Measurements from ENCODE around the gene PLSCR5.

The PLSCR5 gene

DNA sequence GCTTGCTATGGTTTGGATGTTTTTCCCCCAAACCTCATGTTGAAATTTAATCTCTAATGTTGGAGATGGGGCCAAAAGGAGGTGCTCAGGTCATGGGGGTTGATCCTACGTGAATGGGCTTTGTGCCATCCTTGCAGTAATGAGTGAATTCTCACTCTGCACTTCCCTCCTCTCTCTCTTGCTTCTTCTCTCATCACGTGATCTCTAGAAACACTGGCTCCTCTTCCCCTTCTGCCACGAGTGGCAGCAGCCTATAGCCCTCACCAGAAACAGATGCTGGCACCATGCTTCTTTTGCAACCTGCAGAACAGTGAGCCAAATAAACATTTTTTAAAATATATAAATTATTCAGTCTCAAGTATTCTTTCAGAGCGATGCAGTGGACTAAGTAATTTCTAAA is 47.4 kb downstream of the PLSCR5 start:
- Histone ChIP-seq H3K4me1 (ENCODE audit: control insufficient read depth, insufficient read depth, low read length) (no peaks in the 10 kb centered on the region), H3K9ac (ENCODE audit: low read depth, low read length) (no peak overlapping the region), H3K4me3 (ENCODE audit: low read depth, low read length) (no peak overlapping the region), H3K9me3 (ENCODE audit: control insufficient read depth, insufficient read depth, low read length) (no peaks in the 10 kb centered on the region), H3K27me3 (ENCODE audit: control insufficient read depth, insufficient read depth, low read length) (no peaks in the 10 kb centered on the region), H3K36me3 (ENCODE audit: control insufficient read depth, insufficient read depth, low read length) (no peaks in the 10 kb centered on the region)

DNA sequence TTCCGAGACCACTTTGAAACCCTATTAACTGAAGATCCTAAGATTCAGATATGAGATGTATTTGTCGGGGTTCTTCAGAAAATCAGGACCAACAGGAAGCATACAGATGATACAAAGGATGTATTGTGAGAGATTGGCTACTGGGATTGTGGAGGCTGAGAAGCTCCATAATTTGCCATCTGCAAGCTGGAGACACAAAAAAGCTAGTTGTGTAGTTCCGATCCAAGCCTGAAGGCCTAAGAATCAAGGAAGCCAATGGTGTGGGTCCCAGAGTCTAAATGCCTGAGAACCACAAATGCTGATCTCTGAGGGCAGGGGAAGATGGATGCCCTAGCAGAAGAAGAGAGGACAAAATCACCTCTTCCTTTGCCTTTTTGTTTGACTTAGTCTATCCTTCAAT is 49.8 kb downstream of the PLSCR5 start:
- Histone ChIP-seq H3K4me1 (ENCODE audit: control insufficient read depth, insufficient read depth, low read length) (peaks cover 10% of the 10 kb centered on the region), H3K36me3 (ENCODE audit: control insufficient read depth, insufficient read depth, low read length) (no peaks in the 10 kb centered on the region), H3K9me3 (ENCODE audit: control insufficient read depth, insufficient read depth, low read length) (no peaks in the 10 kb centered on the region), H3K9ac (ENCODE audit: low read depth, low read length) (no peak overlapping the region), H3K27me3 (ENCODE audit: control insufficient read depth, insufficient read depth, low read length) (no peaks in the 10 kb centered on the region), H3K4me3 (ENCODE audit: low read depth, low read length) (no peak overlapping the region)

DNA sequence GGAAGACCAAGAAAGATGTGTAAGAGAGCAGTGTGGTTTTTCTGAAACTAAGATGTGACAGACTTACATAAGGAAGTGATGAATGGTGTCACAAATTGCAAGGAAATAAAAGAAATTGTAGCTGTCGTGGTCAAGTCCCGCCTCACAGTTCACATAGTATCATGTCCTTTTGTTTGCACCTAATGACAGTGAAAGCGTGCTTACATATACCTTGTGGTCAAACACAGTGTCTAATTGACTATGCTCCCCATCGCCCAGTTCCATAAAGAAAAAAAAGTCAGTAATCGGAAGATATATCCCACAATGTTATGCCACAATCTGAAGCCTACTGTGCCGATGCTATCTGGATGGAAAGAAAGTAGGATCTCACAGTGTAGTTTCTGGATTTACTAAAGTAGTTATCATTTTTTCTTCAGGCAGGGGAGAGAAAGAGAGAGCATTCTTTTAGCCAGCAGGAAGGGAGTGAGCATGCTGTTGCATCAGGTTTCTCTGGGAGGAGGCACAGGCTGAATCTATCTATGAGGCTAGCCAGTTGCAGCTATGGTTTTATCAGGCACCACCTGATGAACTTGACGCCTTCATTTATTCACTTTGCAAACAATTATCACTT is 50.9 kb downstream of the PLSCR5 start:
- Histone ChIP-seq H3K4me3 (ENCODE audit: low read depth, low read length) (no peak overlapping the region), H3K36me3 (ENCODE audit: control insufficient read depth, insufficient read depth, low read length) (no peaks in the 10 kb centered on the region), H3K9ac (ENCODE audit: low read depth, low read length) (no peak overlapping the region), H3K27me3 (ENCODE audit: control insufficient read depth, insufficient read depth, low read length) (no peaks in the 10 kb centered on the region), H3K4me1 (ENCODE audit: control insufficient read depth, insufficient read depth, low read length) (peaks cover 18% of the 10 kb centered on the region), H3K9me3 (ENCODE audit: control insufficient read depth, insufficient read depth, low read length) (no peaks in the 10 kb centered on the region)

DNA sequence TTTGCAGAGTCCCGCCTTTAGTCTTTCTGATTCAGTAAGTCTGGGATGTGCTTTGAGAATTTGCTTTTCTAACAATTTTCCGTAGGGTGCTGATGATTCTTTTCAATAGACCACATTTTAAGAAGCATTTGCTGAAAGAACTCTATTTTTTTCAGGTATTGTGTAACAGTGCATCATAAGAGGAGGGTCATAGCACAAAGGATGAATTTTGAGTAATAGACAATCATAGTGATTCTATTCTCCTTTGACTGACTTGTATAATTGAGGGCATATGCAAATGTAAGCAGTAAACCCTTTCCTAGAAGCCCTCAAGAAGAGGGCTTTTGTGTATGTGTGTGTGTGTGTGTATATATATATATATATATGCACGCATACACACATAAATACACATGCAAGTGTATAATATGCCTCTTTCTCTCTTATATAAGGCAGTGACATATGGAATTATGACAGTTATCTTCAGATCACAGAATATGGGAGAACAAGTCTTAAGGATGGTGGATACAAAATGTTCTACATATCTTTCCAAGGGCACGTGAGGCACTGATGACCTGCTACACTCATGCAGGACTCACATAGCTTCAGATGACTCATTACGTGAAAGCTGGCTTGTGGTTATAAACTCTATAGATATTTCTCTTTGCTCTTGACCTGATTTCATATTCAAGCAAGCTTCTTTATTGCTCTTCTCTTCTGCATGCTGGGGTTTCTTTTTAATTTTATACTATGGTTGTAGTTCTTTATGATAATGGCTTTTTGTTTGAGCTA is 54.2 kb downstream of the PLSCR5 start:
- no peaks in the 10 kb centered on the region for H3K27me3 ChIP-seq (ENCODE audit: control insufficient read depth, insufficient read depth, low read length)
- no peaks in the 10 kb centered on the region for H3K36me3 ChIP-seq (ENCODE audit: control insufficient read depth, insufficient read depth, low read length)
- H3K4me3 ChIP-seq (ENCODE audit: low read depth, low read length) = no peak overlapping the region
- H3K9ac ChIP-seq (ENCODE audit: low read depth, low read length) = no peak overlapping the region
- H3K4me1 ChIP-seq (ENCODE audit: control insufficient read depth, insufficient read depth, low read length) = peaks cover 18% of the 10 kb centered on the region
- no peaks in the 10 kb centered on the region for H3K9me3 ChIP-seq (ENCODE audit: control insufficient read depth, insufficient read depth, low read length)

DNA sequence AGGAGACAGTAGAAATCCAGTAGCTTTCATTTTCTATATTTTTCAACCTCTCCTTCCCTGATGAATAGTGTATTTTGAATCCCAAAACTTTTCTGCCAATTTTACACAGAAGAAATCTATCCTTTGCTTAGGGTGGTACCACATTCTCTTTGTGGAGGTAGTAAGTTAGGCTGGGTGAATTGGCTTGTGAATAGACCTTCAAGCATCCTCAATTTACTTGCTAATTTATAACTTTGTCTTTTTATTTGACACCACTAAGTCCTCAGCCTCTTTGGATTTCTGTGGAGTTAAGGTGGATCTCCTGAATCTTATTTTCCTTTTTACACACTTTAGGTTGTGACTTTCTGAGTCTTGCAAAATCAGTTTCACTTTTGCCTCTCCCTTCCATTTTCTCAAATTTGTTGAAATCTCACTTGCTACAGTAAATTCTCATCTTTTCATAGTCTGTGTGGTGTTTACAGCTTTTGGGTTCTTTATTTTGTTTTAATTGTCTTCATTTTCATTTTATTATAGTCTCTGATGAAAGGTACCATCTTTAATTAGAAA is 55.0 kb downstream of the PLSCR5 start:
- Histone ChIP-seq H3K9ac (ENCODE audit: low read depth, low read length) (no peak overlapping the region), H3K4me3 (ENCODE audit: low read depth, low read length) (no peak overlapping the region)

DNA sequence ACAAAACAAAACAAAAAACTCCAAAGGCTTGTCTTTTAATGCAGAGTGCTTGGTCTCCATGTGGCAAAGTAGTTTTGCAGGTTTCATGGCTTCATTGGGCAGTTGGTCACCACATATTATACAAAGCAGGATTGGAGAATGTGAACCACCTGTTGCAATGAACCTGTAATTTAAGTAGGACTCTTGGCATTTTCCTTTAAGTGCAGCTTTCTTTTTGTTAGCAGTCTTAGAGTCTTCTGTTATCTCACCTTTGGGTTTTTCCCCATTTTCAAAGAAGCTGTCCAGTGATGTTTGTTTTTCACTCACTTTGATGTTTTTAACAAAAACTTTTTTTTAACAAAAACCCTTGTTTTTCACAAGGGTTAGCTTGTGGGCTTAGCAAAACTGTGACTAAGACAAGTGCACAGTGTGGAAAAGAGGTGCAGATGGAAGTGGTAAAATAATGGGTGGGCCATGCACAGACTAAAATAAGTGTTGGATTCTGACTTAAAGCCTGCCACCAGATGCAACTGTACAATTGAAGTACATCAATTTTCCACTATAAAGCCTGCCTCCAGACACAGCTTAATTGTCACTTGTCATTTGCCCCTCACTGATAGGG is 57.8 kb downstream of the PLSCR5 start:
- Histone ChIP-seq H3K36me3 (ENCODE audit: control insufficient read depth, insufficient read depth, low read length) (no peaks in the 10 kb centered on the region), H3K9me3 (ENCODE audit: control insufficient read depth, insufficient read depth, low read length) (no peaks in the 10 kb centered on the region), H3K9ac (ENCODE audit: low read depth, low read length) (no peak overlapping the region), H3K4me1 (ENCODE audit: control insufficient read depth, insufficient read depth, low read length) (peaks cover 18% of the 10 kb centered on the region), H3K27me3 (ENCODE audit: control insufficient read depth, insufficient read depth, low read length) (no peaks in the 10 kb centered on the region), H3K4me3 (ENCODE audit: low read depth, low read length) (no peak overlapping the region)

More for the DNA sequence above, 55.0 kb downstream of the PLSCR5 start:
- no peaks in the 10 kb centered on the region for H3K36me3 ChIP-seq (ENCODE audit: control insufficient read depth, insufficient read depth, low read length)
- no peaks in the 10 kb centered on the region for H3K27me3 ChIP-seq (ENCODE audit: control insufficient read depth, insufficient read depth, low read length)
- H3K9me3 ChIP-seq (ENCODE audit: control insufficient read depth, insufficient read depth, low read length) = no peaks in the 10 kb centered on the region
- peaks cover 18% of the 10 kb centered on the region for H3K4me1 ChIP-seq (ENCODE audit: control insufficient read depth, insufficient read depth, low read length)

DNA sequence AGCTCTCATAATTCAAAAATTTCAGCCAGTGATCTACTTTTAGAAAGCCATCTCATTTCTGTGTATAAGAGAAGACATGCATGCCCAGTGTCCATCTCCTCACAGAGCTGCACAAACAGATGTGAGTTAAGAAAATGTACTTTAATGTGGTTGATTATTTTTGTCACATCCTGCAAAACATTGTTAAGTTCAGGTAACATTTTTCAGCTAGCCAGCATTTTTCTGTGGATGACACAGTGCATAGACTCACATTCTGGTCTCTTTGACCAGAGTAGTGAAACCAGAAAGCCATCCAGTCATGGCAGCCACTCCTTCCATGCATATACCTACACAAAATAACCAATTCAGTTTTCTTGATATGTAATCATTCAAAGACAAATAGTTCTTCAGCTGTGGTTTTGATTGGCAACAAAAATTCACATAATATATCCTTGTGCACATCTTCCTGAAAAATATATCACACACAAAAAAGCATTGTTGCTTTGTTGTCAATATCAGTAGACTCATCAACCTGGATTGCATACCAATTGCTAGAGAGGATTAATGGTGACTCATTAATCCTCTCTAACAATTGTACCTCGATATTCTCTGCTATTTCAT is 58.7 kb downstream of the PLSCR5 start:
- H3K4me3 ChIP-seq (ENCODE audit: low read depth, low read length) = no peak overlapping the region
- no peaks in the 10 kb centered on the region for H3K9me3 ChIP-seq (ENCODE audit: control insufficient read depth, insufficient read depth, low read length)
- no peaks in the 10 kb centered on the region for H3K36me3 ChIP-seq (ENCODE audit: control insufficient read depth, insufficient read depth, low read length)
- no peak overlapping the region for H3K9ac ChIP-seq (ENCODE audit: low read depth, low read length)
- no peaks in the 10 kb centered on the region for H3K27me3 ChIP-seq (ENCODE audit: control insufficient read depth, insufficient read depth, low read length)
- peaks cover 18% of the 10 kb centered on the region for H3K4me1 ChIP-seq (ENCODE audit: control insufficient read depth, insufficient read depth, low read length)

DNA sequence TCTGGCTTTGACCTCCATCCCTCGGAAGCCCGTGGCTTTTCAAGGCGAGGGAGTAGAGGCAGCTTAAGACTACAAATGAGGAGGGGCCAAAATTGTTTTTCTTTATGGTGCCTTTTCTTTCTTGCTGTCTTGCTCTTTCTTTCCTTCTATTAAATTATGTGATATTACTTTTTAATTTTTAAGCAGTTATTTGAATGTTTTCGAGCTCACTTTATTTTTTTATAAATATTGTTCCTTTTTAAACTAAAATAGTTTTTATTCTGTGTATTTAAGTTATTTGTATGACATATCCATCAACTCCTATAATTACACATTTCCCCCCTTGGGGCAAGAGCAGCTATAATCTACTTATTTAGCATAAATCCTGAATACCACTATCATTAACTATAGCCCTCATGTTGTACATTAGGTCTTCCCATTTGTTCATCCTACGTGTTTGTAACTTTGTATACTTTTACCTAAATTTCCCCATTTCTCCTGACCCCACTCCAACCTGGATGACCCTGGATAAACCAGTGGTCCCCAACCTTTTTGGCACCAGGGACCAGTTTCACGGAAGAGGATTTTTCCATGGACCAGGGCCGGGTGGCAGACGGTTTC is 60.1 kb downstream of the PLSCR5 start:
- Histone ChIP-seq H3K4me1 (ENCODE audit: control insufficient read depth, insufficient read depth, low read length) (peaks cover 6% of the 10 kb centered on the region), H3K36me3 (ENCODE audit: control insufficient read depth, insufficient read depth, low read length) (no peaks in the 10 kb centered on the region), H3K27me3 (ENCODE audit: control insufficient read depth, insufficient read depth, low read length) (no peaks in the 10 kb centered on the region), H3K9ac (ENCODE audit: low read depth, low read length) (no peak overlapping the region), H3K4me3 (ENCODE audit: low read depth, low read length) (peak overlapping the region; percentile 85), H3K9me3 (ENCODE audit: control insufficient read depth, insufficient read depth, low read length) (no peaks in the 10 kb centered on the region)

DNA sequence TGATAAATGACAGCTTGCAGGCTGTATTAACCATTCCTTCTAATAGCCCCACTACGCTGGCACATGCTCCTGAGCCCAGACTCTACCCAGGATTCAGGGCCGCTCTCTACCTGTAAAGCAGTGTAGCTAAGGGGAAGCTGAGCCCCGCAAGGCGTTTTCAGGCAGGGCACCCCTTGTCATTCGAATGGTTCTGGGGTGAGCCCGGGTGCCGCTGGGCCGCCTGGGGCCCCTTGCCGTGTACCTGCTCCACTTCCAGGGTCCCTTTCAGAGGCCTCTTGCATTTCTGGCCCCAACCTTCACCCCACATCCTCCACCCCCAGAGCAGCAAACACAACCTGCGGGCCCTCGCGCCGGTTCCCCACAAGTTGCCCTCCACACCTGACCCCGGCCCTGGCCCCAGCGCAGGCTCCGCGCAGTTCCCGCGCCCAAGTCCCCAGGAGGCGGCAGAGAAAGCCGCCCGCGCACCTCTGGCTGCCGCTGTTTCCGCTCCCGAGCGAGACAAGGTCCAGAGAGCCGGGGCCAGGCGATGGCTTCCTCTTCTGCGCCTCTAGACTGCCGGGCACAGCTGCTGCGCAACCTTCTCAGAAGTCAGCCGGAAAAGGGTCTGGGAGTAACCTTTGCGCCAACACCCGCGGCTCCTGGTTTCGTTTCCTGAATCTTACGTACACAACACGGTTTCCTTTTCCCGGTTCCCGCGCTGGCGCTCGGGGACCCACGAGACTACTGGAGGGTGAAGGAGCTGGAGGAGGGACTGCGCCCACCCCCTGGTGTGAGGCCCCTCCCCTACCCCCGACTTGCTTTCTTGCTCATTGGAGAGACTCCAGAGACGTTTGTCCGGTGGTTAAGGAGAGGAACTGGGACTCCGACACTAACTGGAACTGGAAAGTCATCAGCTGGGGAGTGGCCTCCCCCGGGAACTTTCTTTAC is 60.9 kb downstream of the PLSCR5 start, which contains the start of gene PLSCR1:
TSS of gene PLSCR1 (minus strand) at position 606 of the 927 bp plus-strand sequence. CDS start 8,055 bp downstream, outside the sequence.
- H3K36me3 ChIP-seq (ENCODE audit: control insufficient read depth, insufficient read depth, low read length) = no peaks in the 10 kb centered on the region
- H3K27me3 ChIP-seq (ENCODE audit: control insufficient read depth, insufficient read depth, low read length) = no peaks in the 10 kb centered on the region
- H3K9ac ChIP-seq (ENCODE audit: low read depth, low read length) = peak within 1 kb of the TSS; percentile 82
- H3K4me1 ChIP-seq (ENCODE audit: control insufficient read depth, insufficient read depth, low read length) = no peaks in the 10 kb centered on the region
- peak within 1 kb of the TSS; percentile 85 for H3K4me3 ChIP-seq (ENCODE audit: low read depth, low read length)
- peaks cover 2% of the 10 kb centered on the region for H3K9me3 ChIP-seq (ENCODE audit: control insufficient read depth, insufficient read depth, low read length)

DNA sequence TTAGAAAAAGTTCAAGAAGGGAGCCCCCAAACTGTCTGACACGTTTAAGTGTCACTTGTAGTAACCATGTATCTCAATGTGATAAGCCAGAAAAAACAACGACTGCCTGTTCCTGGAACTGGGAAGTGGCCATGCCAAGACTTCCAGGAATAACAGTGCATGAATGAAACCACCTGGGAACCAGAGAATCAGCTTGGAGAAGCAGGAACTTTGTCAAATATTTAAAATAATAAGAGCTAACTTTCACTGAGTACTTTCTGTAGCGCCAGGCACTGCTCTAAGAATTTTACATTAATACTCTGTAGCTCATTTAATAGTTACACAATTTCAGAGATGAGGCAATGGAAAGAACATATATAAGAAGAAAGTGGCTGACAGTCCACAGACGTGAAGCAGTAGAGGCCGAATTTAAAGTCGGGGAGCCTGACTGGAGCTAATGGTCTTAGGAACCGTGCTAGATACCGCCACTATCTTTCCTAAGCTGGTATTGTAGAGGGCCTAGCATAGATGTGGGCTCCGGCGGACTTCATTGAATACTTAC is 61.6 kb downstream of the PLSCR5 start:
- H3K36me3 ChIP-seq (ENCODE audit: control insufficient read depth, insufficient read depth, low read length) = no peaks in the 10 kb centered on the region
- H3K4me1 ChIP-seq (ENCODE audit: control insufficient read depth, insufficient read depth, low read length) = no peaks in the 10 kb centered on the region

More for the DNA sequence above, 61.6 kb downstream of the PLSCR5 start:
- H3K9me3 ChIP-seq (ENCODE audit: control insufficient read depth, insufficient read depth, low read length) = peaks cover 3% of the 10 kb centered on the region
- H3K9ac ChIP-seq (ENCODE audit: low read depth, low read length) = peak overlapping the region; percentile 57
- H3K4me3 ChIP-seq (ENCODE audit: low read depth, low read length) = peak overlapping the region; percentile 85
- H3K27me3 ChIP-seq (ENCODE audit: control insufficient read depth, insufficient read depth, low read length) = no peaks in the 10 kb centered on the region
